HG03558 (cell line): ENCODE data around the gene F8A2.
"Not testable (repeated sequence)": the region's sequence is repeated elsewhere in the genome, so short reads cannot be mapped to it uniquely, and the experiment has no call there.

Source experiments
- ATAC-seq: cut with Tn5 transposase; IDR thresholded peaks from one replicate; pipeline ENCODE4 v1.9.1; 2021; ENCODE audit warnings: moderate number of reproducible peaks; ENCODE audit not compliant: unreplicated experiment; ENCODE audit errors: extremely low read depth

F8A2 gene

DNA sequence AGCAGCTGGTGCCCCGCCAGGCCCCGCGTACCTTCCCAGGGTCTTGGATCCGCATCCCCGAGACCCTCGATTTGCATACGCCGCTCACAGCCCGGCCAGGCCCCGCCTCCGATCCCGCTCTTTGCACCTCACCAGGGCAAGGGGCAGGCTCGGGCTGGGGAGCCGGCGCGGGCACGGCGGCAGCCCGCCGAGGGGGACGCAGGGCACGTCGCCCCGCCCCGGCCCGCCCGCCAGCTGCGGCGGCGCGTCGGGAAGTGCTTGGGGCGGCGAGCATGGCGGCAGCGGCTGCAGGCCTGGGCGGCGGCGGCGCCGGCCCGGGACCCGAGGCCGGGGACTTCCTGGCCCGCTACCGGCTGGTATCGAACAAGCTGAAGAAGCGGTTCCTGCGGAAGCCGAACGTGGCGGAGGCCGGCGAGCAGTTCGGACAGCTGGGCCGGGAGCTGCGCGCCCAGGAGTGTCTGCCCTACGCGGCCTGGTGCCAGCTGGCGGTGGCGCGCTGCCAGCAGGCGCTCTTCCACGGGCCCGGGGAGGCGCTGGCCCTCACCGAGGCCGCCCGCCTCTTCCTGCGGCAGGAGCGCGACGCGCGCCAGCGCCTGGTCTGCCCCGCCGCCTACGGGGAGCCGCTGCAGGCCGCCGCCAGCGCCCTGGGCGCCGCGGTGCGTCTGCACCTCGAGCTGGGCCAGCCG, at the start of gene F8A2:
Gene F8A2 (plus strand): TSS at position 253 of the 686 bp plus-strand sequence. CDS start 20 bp downstream, at position 273.
- peak; percentile 59 for ATAC-seq

DNA sequence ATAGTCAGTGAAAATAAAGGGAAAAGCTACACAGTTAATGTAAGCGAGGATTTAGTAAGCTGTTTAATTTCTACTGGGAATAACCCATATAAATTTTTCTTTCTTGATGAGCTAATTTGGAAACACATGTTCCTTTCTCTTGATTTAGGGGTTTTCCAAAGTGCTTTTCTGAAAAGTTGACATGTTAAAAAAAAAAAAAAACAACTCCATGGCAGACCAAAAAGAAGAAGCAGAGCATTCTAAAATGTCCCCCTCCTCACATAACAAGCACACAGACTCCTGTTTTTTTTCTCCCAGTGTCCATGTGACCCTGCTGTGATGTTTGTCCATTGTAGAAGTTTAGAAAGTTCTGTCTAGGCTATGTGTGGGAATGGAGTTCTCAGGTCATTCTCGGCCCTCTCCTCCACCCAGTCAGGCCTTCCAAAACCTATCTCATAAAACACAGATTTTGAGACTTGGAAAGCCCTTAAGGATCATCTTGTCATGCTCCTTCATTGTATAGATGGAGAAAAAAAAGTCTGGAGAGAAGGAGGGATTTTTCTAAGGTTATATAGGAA, 48.3 kb upstream of the F8A2 start:
- no peak for ATAC-seq

- peak; percentile 56 for ATAC-seq
These were observed 47.2 kb upstream of the F8A2 start, which contains the start of gene CLIC2 for GRCh38 chrX:155334486-155335336. TSS of gene CLIC2 (minus strand) at chrX:155334614. CDS start at chrX:155334427, 187 bp downstream.

GRCh38 chrX:155335337-155335712, 46.6 kb upstream of the F8A2 start:
- not testable (repeated sequence) for ATAC-seq

DNA sequence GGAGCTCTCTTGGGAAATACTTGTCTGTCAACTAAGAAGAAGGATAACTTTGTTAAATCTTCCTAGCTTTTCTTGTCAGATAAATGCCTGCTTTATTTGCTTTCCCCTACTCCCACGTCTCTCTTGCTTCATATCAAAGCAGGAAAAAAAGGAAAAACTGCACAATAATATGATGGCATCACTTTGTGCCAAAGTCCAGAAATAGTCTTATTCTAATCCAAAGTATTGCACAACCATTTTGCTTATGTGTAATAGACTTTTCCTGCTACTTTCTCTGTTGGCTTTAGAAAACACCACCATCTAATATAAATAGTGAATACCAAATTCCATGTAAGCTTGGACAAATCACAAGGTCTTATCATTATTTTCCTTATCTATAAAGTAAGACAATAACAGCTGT, 36.2 kb upstream of the F8A2 start:
- ATAC-seq = not testable (repeated sequence)

DNA sequence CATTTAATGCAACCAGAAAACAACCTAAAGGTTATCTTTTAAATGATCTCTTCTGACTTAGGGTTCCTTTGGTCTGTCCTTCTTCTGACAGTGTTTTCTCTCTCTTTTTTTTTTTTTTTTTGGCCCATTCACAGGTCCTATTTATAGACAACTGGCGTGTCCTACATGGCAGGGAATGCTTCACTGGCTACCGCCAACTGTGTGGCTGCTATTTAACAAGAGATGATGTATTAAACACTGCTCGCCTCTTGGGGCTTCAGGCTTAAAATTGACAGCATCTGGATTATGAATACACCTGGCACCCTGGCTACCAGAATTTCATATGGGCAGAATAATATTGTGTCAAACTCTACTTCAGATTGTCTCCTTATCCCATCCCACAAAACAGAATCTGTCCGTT, 32.4 kb upstream of the F8A2 start:
- ATAC-seq = not testable (repeated sequence)

DNA sequence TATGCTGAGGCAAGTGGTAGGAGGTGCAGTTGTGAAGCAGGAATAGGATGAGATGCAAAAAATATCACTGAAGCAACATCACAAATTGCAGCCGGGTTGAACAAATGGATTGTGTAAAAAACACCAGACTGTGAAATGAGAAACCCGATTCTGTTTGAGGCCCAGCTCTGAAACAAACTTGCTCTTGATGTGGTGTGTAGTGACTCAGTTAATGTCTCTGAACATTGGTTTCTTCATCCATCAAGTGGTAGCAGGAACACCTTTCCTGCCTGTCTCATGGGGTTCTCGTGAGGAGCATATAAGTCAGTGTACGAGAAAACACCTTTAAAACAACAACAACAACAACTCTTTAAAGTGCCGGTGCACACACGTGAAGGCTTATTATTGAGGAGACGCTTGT, 18.2 kb upstream of the F8A2 start:
- ATAC-seq = not testable (repeated sequence)

- peak; percentile 55 for ATAC-seq
These were observed 8.0 kb upstream of the F8A2 start for GRCh38 chrX:155373777-155374458.

DNA sequence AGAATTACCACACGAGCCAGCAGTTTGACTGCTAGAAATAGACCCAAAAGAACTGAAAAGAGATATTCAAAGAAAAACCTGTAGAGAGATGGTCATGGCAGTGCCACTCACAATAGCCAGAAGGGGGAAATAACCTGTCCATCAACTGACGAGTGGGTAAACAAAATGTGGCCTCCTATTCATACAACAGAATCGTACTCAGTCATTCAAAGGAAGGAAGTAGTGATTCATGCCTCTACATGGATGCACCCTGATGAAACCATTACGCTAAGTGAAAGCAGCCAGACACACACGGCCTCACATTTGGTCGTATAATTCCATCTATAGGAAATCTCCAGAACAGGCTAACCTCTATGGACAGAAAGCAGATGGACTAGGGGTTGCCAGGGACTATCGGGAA, 2.1 kb upstream of the F8A2 start:
- not testable (repeated sequence) for ATAC-seq

GRCh38 chrX:155382529-155382967, 653 bp downstream of the F8A2 start:
- ATAC-seq = peak; percentile 25

DNA sequence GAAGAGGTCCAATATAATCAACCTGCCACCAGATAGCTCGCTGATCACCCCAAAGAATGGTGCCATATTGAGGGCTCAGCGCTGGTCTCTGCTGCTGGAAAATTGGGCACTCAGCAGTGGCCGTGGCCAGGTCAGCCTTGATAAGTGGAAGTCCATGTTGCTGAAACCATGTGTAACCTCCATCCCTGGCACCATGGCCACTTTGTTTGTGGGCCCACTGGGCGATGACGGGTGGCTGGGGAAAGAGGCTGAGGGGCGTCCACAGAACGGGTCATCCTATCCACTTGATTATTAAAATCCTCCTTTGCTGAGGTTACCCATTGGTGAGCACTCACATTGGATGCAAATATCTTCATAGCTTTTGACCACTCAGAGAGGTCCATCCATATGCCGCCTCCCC, 7.7 kb downstream of the F8A2 start:
- no peak for ATAC-seq

DNA sequence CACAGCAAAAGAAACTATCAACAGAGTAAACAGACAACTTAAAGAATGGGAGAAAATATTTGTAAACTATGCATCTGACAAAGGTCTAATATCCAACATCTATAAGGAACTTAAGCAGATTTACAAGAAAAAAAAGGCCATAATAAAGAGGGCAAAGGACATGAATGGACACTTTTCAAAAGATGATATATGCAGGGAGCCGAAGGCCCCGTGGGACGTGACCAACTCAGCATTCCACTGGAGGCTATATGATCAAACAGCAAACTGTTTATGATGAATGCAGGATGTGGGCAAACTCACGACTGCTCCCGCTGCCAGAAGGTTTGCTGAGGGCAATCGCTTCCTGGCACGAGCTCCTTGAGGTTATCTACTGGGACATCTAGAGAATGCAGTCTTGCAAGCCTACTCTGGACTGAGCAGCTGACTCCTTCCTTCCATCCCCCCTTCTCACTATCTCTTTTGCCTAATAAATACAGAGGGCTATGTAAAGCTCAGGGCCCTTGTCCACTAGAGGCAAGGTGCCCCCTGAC, 12.9 kb downstream of the F8A2 start:
- ATAC-seq = not testable (repeated sequence)

DNA sequence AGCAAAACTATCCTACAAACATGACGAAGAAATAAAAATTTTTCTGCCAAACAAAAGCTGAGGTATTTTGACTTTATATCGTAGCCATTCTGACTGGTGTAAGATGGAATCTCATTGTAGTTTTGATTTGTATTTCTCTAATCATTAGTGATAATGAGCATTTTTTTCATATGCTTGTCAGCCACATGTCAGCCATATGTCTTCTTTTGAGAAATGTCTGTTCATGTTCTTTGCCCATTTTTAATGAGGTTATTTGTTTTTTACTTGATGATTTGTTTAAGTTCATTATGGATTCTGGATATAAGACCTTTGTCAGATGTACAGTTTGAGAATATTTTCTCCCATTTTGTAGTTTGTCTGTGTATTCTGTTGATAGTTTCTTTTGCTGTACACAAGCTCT, 24.5 kb downstream of the F8A2 start:
- ATAC-seq = no peak

- no peak for ATAC-seq
These were observed 35.9 kb downstream of the F8A2 start for GRCh38 chrX:155417769-155418168.
